Measurements from ENCODE around the gene SLCO4A1.

Gene SLCO4A1

DNA sequence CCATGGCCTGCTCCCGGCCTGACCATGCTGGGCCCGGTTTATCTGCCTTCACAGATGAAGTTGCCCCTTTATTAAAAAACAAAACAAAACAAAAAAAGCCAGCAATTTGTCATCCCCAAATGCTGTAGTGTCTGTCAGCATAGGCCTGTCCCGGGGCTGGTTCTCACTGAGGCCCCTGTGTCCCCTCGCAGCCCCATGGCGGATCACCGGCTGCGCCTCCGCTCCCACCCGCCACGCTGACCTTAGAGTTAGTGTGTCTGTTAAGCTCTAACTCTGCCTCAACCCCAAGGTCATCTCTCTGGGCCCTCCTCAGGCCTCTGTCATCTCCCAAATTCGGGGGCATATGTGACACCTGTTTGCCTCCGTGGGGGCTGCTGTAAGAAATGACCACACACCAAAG is 11.1 kb downstream of the SLCO4A1 start:
- no peaks in the 10 kb centered on the region for H3K36me3 Mint-ChIP-seq (ENCODE audit: low read depth)
- no peaks in the 10 kb centered on the region for H3K9me3 Mint-ChIP-seq
- peak overlapping the region; percentile 94 for H3K27ac Mint-ChIP-seq
- no peak overlapping the region for H3K4me3 Mint-ChIP-seq
- H3K27me3 Mint-ChIP-seq = peaks cover 5% of the 10 kb centered on the region
- peaks cover 50% of the 10 kb centered on the region for H3K4me1 Mint-ChIP-seq (ENCODE audit: low read depth)
- intact Hi-C loops (cut with micrococcal nuclease) = no loop called here

DNA sequence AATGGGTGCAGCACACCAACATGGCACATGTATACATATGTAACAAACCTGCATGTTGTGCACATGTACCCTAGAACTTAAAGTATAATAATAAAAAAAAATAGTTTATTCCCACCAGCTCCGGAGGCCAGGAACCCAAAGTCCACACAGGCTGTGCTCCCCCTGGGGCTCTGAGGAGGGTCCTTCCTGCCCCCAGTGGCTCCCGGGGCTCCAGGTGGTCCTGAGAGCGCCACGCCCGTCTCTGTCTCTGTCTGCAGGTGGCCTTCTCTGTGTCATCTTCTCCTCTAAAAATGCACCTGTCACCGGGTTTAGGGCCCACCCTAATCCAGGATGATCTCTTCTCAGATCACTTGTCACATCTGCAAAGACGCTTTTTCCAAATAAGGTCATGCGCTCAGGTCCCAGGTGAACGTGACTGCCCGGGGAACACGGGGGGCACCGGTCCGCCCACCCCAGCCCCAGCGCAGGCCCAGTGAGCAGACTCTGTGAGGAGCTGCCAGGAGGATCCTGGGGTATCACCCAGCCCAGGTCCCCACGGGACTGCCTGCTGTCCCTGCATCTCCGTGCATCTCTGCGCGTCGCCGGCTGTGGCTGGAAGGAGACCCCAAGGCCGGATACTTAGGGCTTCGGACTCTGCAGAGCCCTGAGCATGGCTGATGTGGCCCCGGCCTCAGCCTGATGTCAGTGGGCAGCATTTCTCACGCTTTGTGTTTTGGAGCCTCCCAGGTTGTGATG is 11.8 kb downstream of the SLCO4A1 start:
- peaks cover 5% of the 10 kb centered on the region for H3K27me3 Mint-ChIP-seq
- no peaks in the 10 kb centered on the region for H3K9me3 Mint-ChIP-seq
- intact Hi-C loops (cut with micrococcal nuclease) = no loop called here
- H3K4me1 Mint-ChIP-seq (ENCODE audit: low read depth) = peaks cover 58% of the 10 kb centered on the region
- H3K4me3 Mint-ChIP-seq = no peak overlapping the region
- no peaks in the 10 kb centered on the region for H3K36me3 Mint-ChIP-seq (ENCODE audit: low read depth)
- peak overlapping the region; percentile 94 for H3K27ac Mint-ChIP-seq

DNA sequence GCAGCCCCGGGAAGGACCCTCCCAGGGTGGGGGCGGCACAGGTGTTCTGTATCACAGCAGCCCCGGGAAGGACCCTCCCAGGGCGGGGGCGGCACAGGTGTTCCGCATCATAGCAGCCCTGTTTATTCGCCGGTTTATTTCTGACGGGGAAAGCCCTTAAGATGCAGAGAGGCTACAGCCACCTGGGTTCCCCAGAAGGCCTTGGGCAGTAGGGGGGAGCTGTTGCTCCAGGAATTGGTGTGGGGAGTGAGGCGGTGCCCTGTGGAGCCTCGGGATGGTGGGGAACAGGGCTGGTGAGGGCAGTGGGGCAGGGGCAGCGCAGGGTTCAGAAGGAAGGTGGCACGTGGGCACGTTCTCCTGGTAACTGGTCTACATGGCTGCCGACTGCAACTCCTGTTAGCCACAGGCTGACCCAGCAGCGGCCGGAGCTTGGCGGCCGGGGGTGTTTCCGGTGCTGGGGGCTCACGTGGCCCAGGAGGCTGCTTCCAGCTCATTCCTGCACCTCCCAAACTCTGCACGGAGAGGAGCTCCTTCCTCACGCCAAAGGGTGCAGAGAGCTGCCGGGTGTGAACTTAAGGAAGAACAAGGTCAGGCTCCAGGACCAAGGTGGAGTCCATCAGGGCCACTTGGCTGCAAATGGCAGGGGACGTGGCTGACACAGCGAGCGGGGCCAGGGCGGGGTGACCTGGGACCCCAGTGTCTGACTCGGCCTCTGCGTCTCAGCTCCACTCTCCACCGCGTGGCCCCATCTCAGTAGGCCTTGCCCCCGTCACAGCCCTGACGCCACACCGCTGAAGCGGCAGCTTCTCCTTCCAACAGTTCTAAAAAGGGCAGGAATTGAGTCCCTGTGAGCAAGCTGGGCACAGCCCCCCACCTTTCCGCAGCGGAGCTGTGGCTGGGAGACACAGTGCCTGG is 13.2 kb downstream of the SLCO4A1 start:
- Mint-ChIP-seq H3K27ac (no peak overlapping the region), H3K27me3 (peaks cover 2% of the 10 kb centered on the region), H3K9me3 (no peaks in the 10 kb centered on the region), H3K4me3 (no peak overlapping the region), H3K4me1 (ENCODE audit: low read depth) (peaks cover 71% of the 10 kb centered on the region), H3K36me3 (ENCODE audit: low read depth) (no peaks in the 10 kb centered on the region)
- intact Hi-C loops (cut with micrococcal nuclease) = no loop called here

DNA sequence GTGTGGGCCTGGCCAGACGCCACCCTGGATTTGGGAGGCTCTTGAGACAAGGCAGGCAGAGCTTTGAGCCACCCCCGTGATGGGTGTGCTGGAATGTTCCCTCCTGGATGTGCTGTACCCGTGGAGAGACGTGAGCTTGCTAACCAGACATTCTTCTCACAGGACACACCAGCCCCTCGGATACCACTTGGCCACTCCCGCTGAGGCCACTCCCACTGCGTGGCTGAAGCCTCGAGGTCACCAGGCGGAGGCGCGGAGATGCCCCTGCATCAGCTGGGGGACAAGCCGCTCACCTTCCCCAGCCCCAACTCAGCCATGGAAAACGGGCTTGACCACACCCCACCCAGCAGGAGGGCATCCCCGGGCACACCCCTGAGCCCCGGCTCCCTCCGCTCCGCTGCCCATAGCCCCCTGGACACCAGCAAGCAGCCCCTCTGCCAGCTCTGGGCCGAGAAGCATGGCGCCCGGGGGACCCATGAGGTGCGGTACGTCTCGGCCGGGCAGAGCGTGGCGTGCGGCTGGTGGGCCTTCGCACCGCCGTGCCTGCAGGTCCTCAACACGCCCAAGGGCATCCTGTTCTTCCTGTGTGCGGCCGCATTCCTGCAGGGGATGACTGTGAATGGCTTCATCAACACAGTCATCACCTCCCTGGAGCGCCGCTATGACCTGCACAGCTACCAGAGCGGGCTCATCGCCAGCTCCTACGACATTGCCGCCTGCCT is 14.1 kb downstream of the SLCO4A1 start:
- Mint-ChIP-seq H3K4me1 (ENCODE audit: low read depth) (peaks cover 67% of the 10 kb centered on the region), H3K9me3 (no peaks in the 10 kb centered on the region), H3K36me3 (ENCODE audit: low read depth) (no peaks in the 10 kb centered on the region), H3K4me3 (no peak overlapping the region), H3K27me3 (peaks cover 2% of the 10 kb centered on the region), H3K27ac (no peak overlapping the region)
- intact Hi-C loops (cut with micrococcal nuclease) = no loop called here

DNA sequence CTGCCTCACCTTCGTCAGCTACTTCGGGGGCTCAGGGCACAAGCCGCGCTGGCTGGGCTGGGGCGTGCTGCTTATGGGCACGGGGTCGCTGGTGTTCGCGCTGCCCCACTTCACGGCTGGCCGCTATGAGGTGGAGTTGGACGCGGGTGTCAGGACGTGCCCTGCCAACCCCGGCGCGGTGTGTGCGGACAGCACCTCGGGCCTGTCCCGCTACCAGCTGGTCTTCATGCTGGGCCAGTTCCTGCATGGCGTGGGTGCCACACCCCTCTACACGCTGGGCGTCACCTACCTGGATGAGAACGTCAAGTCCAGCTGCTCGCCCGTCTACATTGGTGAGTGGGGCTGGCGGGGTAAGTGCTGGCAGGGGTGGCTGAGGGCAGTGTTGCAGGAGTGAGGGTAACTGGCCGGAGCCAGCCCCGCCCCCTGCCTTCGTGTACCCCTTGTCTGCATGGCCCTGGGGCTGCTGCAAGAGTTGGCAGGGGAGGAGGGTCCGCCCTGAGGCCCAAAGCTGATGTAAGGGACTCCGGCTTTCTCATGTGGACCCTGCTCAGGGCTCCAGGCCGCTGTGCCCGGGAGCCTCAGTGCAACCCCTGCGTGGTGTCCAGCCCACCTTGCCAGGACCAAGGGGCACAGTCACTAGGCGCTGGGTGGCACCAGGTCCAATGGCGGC is 14.8 kb downstream of the SLCO4A1 start:
- Mint-ChIP-seq H3K9me3 (no peaks in the 10 kb centered on the region), H3K27me3 (peaks cover 2% of the 10 kb centered on the region), H3K4me3 (no peak overlapping the region), H3K4me1 (ENCODE audit: low read depth) (peaks cover 67% of the 10 kb centered on the region), H3K27ac (no peak overlapping the region), H3K36me3 (ENCODE audit: low read depth) (no peaks in the 10 kb centered on the region)
- intact Hi-C loops (cut with micrococcal nuclease) = no loop called here

DNA sequence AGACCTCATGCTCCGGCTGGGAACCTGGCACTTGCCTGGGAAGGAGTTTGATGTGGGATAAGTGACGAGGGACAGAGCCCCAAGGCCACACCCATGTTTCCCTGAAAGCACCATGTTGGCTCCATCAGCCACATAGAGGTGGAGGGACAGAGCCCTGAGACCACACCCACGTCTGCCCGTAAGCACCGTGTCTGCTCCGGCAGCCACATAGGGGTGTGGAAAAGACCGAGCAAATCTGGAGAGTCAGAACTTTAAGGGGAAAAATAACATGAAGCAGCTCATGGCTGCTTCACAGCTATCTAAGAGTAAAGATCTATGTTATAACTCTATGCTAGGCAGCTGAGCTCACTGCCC is 15.3 kb downstream of the SLCO4A1 start:
- H3K36me3 Mint-ChIP-seq (ENCODE audit: low read depth) = no peaks in the 10 kb centered on the region
- peaks cover 2% of the 10 kb centered on the region for H3K27me3 Mint-ChIP-seq
- no peak overlapping the region for H3K27ac Mint-ChIP-seq
- H3K9me3 Mint-ChIP-seq = no peaks in the 10 kb centered on the region
- H3K4me3 Mint-ChIP-seq = no peak overlapping the region
- H3K4me1 Mint-ChIP-seq (ENCODE audit: low read depth) = peaks cover 67% of the 10 kb centered on the region
- intact Hi-C loops (cut with micrococcal nuclease) = no loop called here

DNA sequence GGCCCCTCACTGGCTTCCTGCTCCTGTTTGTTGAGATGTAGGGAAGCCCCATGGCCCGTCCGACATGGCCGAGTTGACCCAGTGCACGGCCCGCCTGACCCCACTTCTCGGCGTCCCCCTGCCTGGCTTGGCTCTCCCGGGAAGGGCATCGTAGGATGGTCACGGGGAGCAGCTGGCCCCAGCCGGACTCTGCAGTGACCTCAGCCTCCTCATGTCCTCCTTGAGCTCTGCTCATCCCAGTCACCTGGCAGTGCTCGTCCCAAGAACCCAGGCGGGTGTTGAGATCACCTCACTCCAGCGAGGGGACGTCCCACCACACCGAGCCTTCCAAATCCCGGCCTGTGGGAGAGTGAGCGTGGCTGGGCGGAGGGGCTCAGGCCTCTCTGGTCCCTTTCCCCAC is 15.7 kb downstream of the SLCO4A1 start:
- intact Hi-C loops (cut with micrococcal nuclease) = no loop called here
- Mint-ChIP-seq H3K9me3 (no peaks in the 10 kb centered on the region), H3K27me3 (peaks cover 2% of the 10 kb centered on the region), H3K4me1 (ENCODE audit: low read depth) (peaks cover 67% of the 10 kb centered on the region), H3K4me3 (no peak overlapping the region), H3K27ac (peak overlapping the region; percentile 76), H3K36me3 (ENCODE audit: low read depth) (no peaks in the 10 kb centered on the region)

DNA sequence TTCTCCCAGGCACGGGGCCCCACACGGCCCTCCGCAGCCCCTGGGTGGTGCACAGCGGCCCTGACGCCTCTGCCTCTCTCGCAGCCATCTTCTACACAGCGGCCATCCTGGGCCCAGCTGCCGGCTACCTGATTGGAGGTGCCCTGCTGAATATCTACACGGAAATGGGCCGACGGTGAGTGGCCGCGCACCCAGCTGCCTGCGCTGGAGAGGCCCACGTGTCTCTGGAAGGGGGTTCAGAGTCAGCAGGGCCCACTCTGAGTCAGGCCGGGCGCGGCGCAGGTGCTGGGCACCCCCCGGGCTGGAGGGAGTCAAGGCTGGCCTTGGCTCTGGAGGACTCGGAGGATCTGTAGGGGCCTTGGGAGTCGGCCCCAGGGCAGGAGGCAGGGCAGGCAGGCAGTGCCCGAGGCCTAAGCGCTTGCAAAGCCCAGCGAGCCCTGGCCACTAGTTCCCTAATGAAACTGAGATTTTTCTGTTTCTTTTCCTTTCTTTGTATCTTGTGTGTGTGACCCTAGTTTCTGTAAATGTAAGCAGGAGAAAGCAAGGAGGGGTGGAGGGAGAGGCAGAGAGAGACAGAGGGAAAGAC is 16.4 kb downstream of the SLCO4A1 start:
- intact Hi-C loops (cut with micrococcal nuclease) = no loop called here
- no peaks in the 10 kb centered on the region for H3K36me3 Mint-ChIP-seq (ENCODE audit: low read depth)
- no peaks in the 10 kb centered on the region for H3K9me3 Mint-ChIP-seq
- peak overlapping the region; percentile 14 for H3K4me3 Mint-ChIP-seq
- peaks cover 67% of the 10 kb centered on the region for H3K4me1 Mint-ChIP-seq (ENCODE audit: low read depth)
- peaks cover 2% of the 10 kb centered on the region for H3K27me3 Mint-ChIP-seq
- H3K27ac Mint-ChIP-seq = peak overlapping the region; percentile 76

DNA sequence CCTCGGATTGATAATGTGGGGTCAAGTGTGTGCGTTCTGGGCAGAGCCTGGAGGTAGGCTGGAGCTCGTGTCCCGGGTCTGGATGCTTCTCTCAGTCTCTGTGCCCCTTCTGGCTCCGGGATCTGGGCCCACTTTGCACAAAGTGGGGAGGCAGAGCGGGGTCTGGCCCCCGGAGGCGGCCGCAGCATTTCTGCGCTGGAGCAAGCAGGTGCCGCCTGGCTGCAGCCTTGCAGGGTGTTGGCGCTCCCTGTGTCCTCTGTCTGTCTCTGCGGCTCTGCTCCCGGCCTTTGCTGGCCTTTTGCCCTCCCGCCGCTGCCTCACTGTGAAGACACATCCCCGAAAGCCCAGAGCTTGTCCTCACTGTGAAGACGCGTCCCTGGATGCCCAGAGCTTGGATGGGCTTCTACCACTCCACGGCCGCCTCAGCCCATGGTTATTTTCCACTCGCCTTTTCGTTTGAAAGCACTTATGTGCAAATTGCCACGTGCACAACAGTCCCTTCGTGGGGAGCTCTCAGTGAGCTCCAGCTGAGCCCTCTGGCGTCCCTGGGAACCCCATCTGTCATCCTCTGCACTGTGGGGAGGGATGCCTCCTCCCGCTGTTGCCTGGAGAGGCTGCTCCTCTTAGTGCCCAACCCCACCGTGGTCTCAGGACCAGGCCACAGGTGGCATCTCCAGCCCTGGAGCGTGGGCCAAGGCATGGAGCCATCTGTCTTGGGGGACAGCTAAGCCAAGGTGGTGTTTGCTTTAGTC is 17.4 kb downstream of the SLCO4A1 start:
- intact Hi-C loops (cut with micrococcal nuclease) = no loop called here
- Mint-ChIP-seq H3K4me3 (no peak overlapping the region), H3K36me3 (ENCODE audit: low read depth) (no peaks in the 10 kb centered on the region), H3K27me3 (peaks cover 3% of the 10 kb centered on the region), H3K4me1 (ENCODE audit: low read depth) (peaks cover 70% of the 10 kb centered on the region), H3K27ac (peak overlapping the region; percentile 76), H3K9me3 (no peaks in the 10 kb centered on the region)

DNA sequence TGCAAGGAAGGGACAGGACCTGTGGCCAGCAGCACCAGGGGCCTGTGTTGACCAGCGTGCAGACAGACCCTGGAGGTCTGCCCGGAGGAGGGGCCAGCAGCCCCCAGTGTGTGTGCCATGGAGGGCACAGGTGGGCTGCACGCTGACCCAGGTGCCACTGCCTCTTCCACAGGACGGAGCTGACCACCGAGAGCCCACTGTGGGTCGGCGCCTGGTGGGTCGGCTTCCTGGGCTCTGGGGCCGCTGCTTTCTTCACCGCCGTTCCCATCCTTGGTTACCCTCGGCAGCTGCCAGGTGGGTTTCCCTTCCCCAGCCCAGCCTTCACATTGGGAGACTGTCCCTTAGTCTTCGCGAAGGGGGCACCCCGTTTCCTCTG is 17.9 kb downstream of the SLCO4A1 start:
- H3K4me3 Mint-ChIP-seq = no peak overlapping the region
- H3K36me3 Mint-ChIP-seq (ENCODE audit: low read depth) = no peaks in the 10 kb centered on the region
- no peaks in the 10 kb centered on the region for H3K9me3 Mint-ChIP-seq
- H3K27ac Mint-ChIP-seq = peak overlapping the region; percentile 86
- H3K4me1 Mint-ChIP-seq (ENCODE audit: low read depth) = peaks cover 76% of the 10 kb centered on the region
- peaks cover 6% of the 10 kb centered on the region for H3K27me3 Mint-ChIP-seq
- intact Hi-C loops (cut with micrococcal nuclease) = no loop called here

DNA sequence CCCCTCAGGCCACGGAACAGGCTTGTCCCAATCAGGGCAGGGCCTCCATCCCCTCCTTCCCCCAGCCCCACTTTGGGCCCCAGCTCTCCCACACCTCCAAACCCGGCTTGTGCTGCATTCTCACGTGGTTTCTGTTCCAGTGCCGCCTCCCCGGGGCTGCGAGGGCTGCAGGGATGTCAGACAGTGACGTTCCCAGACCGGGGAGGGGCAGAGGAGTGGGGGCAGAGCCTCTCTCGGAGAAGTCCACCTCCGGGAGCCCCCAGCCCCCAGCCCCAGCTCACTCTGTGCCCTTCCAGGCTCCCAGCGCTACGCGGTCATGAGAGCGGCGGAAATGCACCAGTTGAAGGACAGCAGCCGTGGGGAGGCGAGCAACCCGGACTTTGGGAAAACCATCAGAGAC is 18.5 kb downstream of the SLCO4A1 start:
- no peaks in the 10 kb centered on the region for H3K9me3 Mint-ChIP-seq
- H3K4me1 Mint-ChIP-seq (ENCODE audit: low read depth) = peaks cover 76% of the 10 kb centered on the region
- H3K4me3 Mint-ChIP-seq = no peak overlapping the region
- H3K27me3 Mint-ChIP-seq = peaks cover 6% of the 10 kb centered on the region
- peak overlapping the region; percentile 86 for H3K27ac Mint-ChIP-seq
- intact Hi-C loops (cut with micrococcal nuclease) = no loop called here
- no peaks in the 10 kb centered on the region for H3K36me3 Mint-ChIP-seq (ENCODE audit: low read depth)

DNA sequence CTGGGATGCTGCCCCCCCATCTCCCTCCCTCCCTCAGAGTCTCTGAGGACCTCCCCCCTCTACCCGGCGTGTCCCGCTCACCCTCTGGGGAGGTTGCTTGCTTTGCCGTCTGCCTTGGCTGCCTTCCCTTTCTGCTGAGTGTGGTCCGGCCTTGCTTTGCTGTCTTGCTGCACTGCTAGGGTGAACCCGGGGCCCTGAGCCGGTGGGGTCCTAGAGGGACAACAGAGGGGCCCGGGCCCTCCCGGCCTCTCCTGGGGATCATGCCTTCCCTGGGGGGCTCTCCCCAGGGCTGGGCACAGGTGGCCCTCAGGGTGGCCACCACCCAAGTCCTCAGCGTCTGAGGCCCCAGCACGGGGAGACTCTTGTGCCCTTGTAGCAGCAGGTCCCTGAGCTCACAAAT is 19.3 kb downstream of the SLCO4A1 start:
- Mint-ChIP-seq H3K9me3 (no peaks in the 10 kb centered on the region), H3K4me1 (ENCODE audit: low read depth) (peaks cover 81% of the 10 kb centered on the region), H3K36me3 (ENCODE audit: low read depth) (no peaks in the 10 kb centered on the region), H3K27ac (peak overlapping the region; percentile 86), H3K27me3 (peaks cover 6% of the 10 kb centered on the region), H3K4me3 (peak overlapping the region; percentile 54)
- intact Hi-C loops (cut with micrococcal nuclease) = loop anchor here (1.0 kb wide), 1 partner anchor 9 kb away; no protein-coding TSS in a partner anchor

DNA sequence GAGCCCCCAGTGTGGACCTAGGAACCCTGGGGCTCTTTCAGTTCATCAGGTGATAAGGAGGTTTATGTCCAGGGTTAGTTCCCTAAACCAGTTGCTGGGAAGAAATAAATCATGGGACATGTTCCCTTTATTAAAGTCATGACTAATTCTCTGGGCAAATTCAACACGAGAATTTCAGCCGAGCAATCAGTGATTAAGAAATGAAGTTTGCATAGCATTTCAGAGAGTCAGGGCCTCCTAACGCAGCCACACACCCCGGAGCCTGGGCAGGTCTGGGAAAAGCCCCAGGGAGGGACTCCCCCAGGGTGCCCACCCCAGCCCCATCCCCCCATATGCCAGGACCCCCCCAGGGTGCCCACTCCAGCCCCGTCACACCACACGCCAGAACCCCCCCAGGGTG is 20.1 kb downstream of the SLCO4A1 start:
- Mint-ChIP-seq H3K4me1 (ENCODE audit: low read depth) (peaks cover 83% of the 10 kb centered on the region), H3K27me3 (peaks cover 6% of the 10 kb centered on the region), H3K4me3 (no peak overlapping the region), H3K36me3 (ENCODE audit: low read depth) (no peaks in the 10 kb centered on the region), H3K27ac (peak overlapping the region; percentile 86), H3K9me3 (no peaks in the 10 kb centered on the region)
- intact Hi-C loops (cut with micrococcal nuclease) = loop anchor here (1.0 kb wide), 1 partner anchor 10 kb away; no protein-coding TSS in a partner anchor
